HG03139 (cell line): ENCODE results near the gene GUCY2D.
"Not testable (repeated sequence)": the region's sequence is repeated elsewhere in the genome, so short reads cannot be mapped to it uniquely, and the experiment has no call there.

Source experiments
- ATAC-seq: cut with Tn5 transposase; IDR thresholded peaks from one replicate; pipeline ENCODE4 v1.9.1; 2021; ENCODE audit not compliant: unreplicated experiment

GUCY2D gene

DNA sequence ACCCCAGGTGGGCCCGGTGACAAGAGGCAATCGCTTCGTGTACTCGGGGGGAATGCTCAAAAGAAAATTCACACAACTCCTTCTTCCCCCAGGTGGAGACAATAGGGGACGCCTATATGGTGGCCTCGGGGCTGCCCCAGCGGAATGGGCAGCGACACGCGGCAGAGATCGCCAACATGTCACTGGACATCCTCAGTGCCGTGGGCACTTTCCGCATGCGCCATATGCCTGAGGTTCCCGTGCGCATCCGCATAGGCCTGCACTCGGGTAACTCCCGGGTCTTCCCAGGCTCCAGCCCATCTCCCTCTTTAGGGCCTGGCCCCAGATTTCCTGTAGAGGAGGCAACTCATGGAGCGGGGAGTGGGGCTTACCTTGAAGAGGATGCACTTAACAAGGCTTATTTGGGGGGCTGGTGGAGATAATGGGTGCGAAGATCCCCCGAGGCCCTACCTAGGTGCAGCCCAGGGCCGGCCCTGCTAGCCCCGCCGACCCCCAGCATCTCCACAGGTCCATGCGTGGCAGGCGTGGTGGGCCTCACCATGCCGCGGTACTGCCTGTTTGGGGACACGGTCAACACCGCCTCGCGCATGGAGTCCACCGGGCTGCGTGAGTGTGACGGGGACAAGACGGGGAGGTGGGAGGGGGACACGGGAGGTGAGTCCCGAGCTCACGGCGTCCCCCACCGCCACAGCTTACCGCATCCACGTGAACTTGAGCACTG, 13.0 kb downstream of the GUCY2D start:
- no peak for ATAC-seq

DNA sequence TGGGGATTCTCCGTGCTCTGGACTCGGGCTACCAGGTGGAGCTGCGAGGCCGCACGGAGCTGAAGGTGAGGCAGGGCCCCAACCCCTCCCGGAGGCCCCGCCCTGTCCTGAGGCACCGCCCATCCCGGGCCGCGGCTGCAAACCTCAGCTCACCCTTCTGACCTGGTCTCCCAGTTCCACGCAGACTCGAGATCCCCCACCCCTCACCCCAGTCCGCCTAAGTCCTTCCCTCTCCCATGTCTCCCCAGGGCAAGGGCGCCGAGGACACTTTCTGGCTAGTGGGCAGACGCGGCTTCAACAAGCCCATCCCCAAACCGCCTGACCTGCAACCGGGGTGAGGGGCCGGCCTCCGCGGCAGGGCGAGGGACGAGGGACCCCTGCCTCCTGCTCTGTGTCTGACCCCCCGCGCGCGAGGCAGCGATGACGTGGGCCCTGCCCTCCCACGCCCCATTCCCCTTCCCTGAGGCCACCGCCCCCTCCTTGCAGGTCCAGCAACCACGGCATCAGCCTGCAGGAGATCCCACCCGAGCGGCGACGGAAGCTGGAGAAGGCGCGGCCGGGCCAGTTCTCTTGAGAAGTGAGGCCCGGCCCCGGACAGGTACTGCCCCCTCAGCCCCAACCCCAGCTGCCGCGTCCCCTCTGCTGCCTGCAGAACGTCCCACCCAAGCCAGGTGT, 13.7 kb downstream of the GUCY2D start:
- ATAC-seq, result no peak

DNA sequence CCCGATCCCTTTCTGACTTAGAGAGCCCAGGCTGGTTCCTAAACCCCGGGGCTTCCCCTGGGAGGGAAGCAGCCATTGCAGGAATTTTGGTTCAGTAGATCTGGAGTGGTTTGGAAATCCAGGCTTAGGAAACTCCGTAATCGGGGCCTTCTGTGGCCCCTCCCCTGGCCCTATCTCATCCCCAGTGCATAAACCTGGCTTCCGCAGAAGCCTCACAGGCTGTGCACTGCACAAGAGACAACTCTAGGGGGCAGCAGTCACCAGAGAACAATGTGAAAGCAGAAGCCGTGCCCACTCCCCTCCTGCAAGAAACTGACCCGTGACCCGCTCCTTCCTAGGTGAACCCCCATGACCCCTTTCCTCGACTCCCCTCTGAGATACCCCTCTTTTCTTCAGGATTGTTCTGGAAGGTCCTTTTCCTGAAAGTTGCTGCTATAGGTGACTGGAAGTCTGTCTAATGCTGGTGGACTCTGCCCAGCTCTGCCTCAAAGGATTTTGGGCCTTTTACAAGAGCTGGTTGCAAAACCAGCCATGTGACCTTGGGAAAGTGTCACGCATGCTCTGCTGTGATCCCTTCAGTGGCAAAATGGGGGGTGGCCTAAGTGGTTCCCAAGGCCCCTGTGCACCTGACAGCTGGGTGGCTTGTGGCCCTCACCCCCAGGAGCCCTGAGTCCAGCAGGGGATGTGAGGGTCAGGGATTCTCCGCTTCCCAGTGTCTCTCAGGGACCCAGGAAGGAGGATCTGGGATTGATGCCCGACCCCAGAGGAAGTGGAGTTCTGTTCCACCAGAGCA, 14.4 kb downstream of the GUCY2D start:
- ATAC-seq, result no peak

DNA sequence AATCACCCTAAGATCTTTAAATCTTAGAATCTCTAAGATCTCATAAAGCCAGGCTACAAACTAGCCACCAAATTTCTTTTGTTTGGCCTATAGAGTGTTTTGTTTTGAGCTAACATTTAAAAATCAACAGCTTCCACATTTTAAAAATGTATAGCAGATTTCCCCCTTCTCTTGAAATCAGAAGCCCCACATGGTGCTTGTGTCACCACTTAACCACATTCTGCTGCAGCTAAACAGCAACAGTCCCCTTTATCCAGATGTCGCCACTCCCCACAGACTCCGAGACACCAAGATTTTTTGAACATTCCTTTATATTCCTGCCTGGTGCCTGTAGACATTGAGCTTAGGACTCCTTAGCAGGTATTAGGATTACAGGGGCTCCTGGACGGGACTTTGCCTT, 16.0 kb downstream of the GUCY2D start:
- ATAC-seq, result no peak

DNA sequence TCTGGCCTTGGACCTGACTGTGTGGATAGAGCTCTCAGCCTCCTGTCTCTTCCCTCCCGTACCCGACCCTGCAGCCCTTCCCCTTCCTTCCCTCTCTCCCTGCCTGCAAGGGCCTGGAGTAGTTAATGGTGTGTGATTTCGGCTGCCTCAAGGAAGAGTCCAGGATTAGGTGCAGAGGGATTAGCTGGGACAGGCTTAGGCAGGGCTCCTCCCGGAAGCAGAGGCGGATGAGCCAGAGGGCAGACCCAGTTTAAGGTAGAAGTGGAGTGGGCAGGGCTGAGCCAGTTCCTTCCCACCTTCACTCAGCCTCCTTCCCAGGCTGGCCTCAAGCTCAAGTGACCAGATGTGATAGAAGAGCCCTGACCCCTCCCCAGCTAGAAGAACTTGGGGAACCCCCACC, 16.8 kb downstream of the GUCY2D start:
- no peak for ATAC-seq

DNA sequence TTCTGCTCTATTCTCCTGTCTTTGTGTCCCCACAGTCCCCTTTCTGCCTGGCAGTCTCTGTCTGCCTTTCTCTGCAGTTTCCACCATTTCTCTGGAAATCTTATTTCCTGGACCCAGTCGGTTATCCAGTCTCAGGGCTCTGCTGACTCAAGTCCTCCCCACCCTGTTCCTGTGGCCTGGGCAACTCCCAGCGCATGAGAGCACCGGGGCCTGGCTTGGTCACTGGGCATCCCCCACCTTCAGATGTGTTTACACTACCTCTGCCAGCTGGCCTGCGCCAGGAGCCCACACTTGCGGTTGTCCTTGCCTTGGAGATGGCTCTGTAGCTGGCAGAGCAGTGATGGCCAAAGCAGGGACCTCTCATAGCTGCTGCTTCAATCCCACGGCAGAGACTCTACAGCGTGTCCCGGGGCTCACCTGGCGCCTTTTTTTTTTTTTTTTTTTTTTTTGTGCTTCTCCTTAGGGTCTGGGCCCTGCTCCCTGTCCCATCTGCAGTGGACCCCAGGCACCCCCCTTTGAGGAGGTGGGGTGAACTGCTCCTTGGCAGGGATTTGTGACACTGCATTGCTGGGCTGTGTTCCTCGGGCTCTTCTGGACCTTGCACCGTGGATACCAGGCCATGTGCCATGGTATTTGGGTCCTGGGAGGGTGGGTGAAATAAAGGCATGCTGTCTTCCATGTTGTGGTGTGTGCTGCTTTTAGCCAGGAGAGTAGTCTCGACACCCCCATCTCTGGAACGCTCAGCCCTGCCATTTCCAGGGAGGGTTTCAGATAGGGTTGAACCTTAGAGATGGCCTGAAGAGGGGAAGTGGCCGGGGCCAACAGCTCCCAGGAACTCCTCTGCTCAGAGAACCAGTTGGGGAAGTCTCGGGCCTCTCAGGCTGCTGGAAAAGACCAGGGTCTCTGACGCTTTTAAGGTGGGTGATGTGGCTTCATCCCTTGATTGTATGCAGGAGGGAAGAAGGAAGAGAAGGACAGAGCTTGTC, 17.5 kb downstream of the GUCY2D start:
- no peak for ATAC-seq

DNA sequence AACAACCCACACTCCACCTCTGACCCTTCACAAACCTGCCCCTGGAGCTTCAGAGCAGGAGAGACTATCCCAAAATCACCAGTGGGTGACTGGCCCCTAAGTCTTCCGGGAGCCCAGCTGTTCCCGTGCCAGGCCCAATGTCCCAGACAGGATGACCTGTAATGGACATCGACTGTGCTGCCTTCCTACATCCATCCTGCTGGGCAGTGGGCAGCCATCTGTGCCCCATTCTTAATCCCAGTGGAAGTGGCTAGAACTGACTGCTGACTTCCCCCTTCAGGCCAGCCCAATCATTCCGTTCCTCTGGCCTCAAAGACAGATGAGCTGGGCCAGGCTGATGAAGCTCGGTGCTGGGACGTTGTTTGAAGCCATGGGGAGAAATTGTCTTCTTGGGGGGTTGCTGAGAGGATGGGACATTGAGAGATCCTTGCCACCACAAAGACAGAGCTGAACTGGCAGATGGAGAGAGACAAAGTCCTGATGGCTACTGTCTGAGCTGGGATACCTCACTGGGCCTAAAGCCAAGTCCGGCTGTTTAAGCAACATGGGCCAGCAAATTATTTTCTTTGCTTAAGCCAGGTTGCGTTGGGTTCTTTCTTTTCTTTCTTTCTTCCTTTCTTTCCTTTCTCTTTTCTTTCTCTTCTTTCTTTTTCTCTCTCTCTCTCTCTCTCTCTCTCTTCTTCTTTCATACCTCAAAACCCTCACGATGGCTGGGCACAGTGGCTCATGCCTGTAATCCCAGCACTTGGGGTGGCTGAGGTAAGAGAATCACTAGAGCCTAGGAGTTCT, 18.6 kb downstream of the GUCY2D start:
- ATAC-seq, result no peak

DNA sequence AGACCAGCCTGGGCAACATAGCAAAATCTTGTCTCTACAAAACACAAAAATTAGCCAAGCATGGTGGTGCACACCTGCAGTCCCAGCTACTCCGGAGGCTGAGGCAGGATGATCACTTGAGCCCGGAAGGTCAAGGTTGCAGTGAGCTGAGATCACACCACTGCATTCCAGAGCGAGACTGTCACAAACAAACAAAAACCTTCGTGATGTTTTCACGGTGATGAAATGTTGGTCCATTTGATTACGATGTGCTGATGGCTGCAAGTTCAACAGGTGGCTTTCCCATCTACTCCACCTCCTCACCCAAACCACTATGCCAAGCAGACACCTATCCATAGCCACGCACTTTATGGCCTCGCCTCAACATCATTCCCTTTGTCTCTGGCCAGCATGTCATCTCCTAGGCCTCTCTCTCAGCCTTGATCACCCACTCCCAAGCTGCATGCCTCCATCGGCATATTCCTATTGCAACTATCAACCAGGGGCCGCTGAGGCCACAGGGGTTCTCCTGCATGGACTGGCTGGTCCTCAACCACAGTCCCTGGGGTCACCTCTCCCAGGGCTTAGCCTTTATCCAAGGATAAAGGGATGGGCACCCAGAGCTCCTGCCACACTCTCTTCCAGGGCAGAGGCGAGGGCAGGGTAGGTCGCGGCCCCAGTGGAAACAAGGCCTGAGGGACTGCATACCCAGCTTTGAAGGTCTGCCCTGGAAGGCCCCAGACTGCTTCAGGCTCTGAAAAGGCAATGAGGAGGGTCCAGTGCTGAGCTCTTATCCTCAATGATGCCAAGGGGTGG, 19.3 kb downstream of the GUCY2D start:
- ATAC-seq, result no peak

DNA sequence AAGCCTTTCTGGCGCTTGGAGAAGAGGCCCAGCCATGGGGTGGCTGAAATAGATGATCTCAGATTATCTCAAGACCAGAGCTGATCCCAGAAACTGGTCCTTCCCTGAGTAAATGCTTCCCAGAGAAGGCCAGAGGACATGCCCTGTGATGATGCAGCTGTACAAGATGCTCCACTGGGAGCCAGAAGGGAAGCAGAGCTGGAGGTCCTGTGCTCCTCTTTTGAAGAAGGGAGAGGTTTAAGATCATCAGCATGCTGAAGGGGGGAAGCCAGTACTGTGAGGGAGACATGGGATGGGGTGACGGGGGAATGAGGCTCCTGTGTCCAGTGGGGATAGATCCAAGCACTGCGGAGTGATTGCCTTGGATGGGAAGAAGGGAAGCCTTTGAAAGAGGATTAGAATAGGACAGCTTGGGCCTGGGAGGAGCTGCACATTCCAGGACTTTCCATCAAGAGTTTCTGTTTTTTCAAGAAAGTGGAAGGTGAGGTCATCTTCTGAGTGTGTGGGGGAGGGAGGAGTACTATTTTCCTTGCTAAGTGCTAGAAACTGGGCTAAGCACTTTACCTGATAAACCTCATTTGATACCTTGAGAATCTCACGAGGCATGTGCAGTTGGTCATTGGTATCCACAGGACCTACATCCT, 20.1 kb downstream of the GUCY2D start:
- ATAC-seq, result no peak

DNA sequence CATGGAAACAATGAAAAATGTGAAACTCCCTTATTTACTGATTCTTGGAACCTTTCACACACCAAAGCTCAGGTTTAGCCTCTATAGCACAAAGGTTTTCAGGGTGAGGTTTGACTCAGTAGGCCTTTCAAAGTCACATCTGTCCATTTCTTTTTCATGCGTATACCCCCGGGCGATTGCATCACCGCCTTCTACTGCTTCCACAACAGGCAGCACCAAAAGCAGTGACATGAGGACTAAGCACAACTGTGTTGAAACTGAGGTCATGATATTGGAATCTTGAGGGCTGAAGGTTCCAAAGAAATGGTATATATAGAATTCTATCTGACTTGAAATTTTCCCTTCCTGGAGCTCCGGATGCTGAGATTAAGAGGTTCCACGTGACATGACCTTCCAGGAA, 21.7 kb downstream of the GUCY2D start:
- not testable (repeated sequence) for ATAC-seq

DNA sequence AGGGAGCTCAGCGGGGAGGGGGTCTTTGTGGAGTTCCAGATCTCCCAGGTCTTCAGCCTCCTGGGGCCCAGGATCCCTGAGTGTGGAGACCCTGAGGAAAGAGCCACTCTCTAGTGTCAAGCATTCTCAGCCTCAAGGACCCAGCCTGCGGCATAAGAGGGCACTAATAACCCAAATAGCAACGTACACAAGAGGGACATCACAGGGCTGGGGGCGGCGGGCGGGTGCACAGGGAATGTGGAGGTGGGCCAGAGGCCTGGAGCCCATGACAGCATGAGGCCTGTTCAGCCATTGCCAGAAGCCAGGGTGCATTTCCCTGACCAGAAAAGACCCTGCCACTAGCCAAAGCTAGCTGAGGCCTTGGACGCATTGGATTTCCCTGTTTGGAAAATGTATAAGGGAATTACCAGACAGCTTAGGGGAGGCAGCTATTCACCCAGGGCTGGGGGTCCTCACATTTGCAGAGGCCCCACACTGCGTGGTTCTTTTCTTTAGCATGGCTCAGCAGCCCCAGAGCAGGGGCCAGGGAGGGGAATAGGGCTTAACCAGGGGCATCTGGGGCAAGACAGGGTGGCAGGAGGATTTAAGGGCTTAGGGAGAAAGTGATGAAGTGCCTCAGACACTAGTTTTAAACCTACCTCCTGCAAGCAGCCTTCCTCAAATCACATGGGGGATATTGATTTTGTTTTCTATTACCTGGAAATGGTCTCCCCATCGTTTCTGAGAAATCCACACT, 22.9 kb downstream of the GUCY2D start:
- no peak for ATAC-seq

DNA sequence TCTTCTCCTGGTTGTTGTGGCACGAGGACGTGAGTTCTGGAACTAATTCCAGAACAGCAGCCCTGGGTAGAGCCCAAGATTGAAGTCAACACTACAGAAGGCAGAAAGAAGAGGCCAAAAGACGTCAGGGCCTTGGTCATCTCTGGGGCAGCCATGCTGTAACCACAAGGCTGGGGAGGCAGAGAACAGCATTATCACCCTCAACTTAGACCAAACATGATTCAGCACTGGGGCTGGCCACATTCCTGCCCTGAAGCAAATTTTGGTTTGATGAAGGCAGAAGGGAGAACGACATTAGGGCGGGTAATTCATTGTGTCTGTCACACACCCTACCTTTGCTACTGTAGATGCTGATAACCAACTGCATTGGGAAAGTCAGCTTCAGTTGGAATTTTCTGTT, 26.7 kb downstream of the GUCY2D start:
- ATAC-seq, result no peak

DNA sequence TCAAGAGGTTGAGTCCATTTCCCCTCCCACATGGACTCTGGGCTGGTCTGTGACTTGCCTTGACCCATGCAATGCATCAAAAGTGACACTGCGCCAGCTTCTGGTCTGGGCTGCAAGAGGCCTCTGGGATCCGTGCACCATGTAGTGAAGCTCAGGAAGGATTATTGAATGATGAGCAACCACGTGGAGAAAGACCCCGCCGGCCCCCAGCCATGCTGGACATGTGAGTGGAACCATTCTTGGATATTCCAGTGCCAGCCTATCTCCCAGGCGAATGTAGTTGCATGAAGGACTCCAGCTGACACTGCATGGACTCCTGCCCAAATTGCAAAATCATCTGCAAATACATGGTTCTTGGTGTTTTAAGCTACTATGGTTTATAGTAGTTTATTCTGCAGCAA, 28.8 kb downstream of the GUCY2D start:
- no peak for ATAC-seq

DNA sequence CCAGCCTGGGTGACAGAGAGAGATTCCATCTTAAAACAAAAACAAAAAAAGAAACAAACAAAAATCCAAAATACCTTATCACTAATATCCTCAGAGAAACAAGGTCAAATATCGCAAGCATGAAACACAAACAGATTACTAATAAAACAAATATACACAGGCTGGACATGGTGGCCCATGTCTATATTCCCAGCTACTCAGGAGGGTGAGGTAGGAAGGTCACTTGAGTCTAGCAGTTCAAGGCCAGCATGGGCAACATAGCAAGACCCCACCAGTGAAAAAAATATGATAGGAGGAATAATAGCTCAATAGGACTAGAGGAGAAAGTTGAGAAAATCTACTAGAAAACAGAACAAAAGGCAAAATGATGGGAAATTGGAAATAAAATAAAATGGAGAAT, 29.5 kb downstream of the GUCY2D start:
- ATAC-seq, result no peak

DNA sequence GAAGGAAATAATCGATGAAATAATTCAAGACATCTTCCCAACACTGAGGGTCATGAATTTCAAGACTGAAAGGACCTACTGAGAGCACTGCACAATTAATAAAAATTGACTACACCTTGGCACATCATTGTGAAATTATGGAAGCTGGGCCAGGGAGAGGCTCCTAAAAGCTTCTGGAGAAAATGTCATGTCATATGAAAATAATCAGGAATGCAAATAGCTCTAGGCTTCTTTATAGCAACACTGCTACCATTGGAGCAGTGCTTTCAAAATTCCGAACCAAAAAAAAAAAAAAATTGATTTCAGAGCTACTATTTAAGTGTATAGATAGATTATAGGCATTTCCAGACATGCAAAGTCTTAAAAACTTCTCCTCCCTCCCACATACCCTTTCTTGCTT, 30.0 kb downstream of the GUCY2D start:
- ATAC-seq, result no peak

DNA sequence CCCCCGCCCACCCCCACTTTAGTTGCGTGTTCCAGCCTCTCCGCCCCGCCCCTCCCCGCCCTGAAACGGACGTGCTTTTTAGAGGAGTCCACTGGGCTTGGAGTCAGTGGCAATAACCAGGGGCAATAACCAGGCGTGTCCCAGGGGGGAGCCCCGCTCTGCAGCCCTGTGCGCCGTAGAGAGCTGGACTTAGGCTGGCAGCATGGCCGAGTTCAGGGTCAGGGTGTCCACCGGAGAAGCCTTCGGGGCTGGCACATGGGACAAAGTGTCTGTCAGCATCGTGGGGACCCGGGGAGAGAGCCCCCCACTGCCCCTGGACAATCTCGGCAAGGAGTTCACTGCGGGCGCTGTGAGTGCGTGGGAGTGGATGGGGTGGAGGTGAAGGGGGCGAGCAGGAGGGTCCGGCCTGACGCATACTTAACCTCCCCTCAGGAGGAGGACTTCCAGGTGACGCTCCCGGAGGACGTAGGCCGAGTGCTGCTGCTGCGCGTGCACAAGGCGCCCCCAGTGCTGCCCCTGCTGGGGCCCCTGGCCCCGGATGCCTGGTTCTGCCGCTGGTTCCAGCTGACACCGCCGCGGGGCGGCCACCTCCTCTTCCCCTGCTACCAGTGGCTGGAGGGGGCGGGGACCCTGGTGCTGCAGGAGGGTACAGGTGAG, 36.7 kb downstream of the GUCY2D start, which contains the start of gene ALOX15B:
Gene ALOX15B (plus strand): TSS at position 106 of the 657 bp plus-strand sequence. CDS start 97 bp downstream, at position 203.
- ATAC-seq, result no peak

DNA sequence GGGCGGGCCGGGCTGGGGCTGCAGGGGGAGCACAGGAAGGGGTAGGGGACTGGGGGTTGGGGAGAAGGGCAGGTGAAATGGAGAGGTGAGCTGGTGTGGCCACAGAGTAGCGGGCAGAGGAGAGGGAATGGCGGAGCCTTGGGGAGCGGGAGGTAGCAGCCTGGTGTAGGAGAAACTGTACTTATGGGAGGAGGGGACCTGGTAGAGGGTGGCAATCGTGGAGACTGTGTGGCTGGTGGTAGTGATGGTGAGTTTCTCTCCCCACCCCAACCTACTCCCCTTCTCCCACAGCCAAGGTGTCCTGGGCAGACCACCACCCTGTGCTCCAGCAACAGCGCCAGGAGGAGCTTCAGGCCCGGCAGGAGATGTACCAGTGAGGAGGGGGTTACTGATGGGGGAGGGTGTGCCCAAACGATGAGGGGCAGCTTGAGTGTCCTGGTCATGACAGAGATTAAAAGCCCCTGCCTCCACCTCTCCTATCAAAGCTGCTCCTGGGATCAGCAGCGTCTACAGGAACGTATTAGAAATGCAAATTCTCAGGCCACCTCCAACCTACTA, 37.3 kb downstream of the GUCY2D start:
- ATAC-seq, result no peak
